K562 (cell line): ENCODE data around the gene FCRL4. TPM values are rescaled to one million over a fixed set of nuclear protein-coding genes. Genes with fewer than 3 reads are reported as not detected.

Experiments used
- ATAC-seq: fragments of 200-7000 bp; cut with Tn5 transposase; 3 replicates; pipeline ENCODE4 v1.9.1; 2020; ENCODE audit warnings: moderate library complexity
- BruUV-seq: library from RNA; stranded (reverse); fragments of 400-500 nt; replicated peaks from 2 replicates; lab custom pipeline; 2021; lab: Mats Ljungman, UMichigan
- CTCF ChIA-PET: fragments of 300-600 bp; formaldehyde crosslinking; extraction: SDS; loops from one replicate; lab custom pipeline; 2021; ENCODE audit warnings: low intra/inter-chr PET ratio; lab: Yijun Ruan, JAX
- POLR2A ChIA-PET: fragments of 300-600, 350-650 bp; sonication (Branson Sonifier 250); formaldehyde crosslinking; extraction: SDS; loops from one replicate; lab custom pipeline; 2021; ENCODE audit warnings: antibody characterized with exemption, inconsistent platforms; lab: Yijun Ruan, JAX
- DNase-seq, 4 experiments: peaks; one replicate each; pipeline versions ENCODE4 v3.0.0 to v3.0.0-alpha.2; 2011 to 2018; ENCODE audit warnings: low spot score in 3 of 4, mixed read lengths in 3 of 4; ENCODE audit errors: extremely low read depth in 1 of 4
- FAIRE-seq: peaks from 2 replicates; lab custom pipeline; 2011; peaks lifted over from hg19 to GRCh38; lab: Jason Lieb, UNC
- H2AFZ ChIP-seq: 2 replicates; pipeline ENCODE4 v1.6.0; 2011; ENCODE audit warnings: low read depth, low read length, control low read depth, inconsistent platforms
- H3K27ac ChIP-seq: fragments of 200-600 bp; 3 replicates; pipeline ENCODE4 v1.8.0; 2011; ENCODE audit warnings: low read depth, mild to moderate bottlenecking, control low read depth, inconsistent platforms, low read length, moderate library complexity, mixed read lengths; ENCODE audit errors: extremely low read depth
- H3K27me3 ChIP-seq, 2 experiments: fragments of 300-600 bp in 1 of 2; 2 replicates in 1 of 2; 3 replicates in 1 of 2; pipeline versions ENCODE4 v1.6.0 to v1.8.0; 2011; ENCODE audit warnings: inconsistent platforms in 2 of 2, low read length in 2 of 2, mild to moderate bottlenecking in 1 of 2, mixed read lengths in 1 of 2, moderate library complexity in 1 of 2; ENCODE audit not compliant: control insufficient read depth in 2 of 2, insufficient read depth in 2 of 2
- H3K36me3 ChIP-seq: fragments of 300-600 bp; 3 replicates; pipeline ENCODE4 v1.8.0; 2011; ENCODE audit warnings: mild to moderate bottlenecking, low read length, inconsistent platforms; ENCODE audit not compliant: control insufficient read depth, insufficient read depth
- H3K4me1 ChIP-seq, 2 experiments: fragments of 200-600 bp in 1 of 2; replicated peaks in 1 of 2; 2 replicates in 1 of 2; 3 replicates in 1 of 2; pipeline versions ENCODE4 v1.5.1 to v1.8.0; 2011; ENCODE audit warnings: inconsistent platforms in 2 of 2, low read length in 2 of 2, mild to moderate bottlenecking in 1 of 2, mixed read lengths in 1 of 2, moderate library complexity in 1 of 2; ENCODE audit not compliant: control insufficient read depth in 2 of 2, insufficient read depth in 2 of 2
- H3K4me2 ChIP-seq: 2 replicates; pipeline ENCODE4 v1.6.1; 2011; ENCODE audit warnings: low read length, control low read depth, inconsistent platforms, mixed read lengths; ENCODE audit not compliant: insufficient read depth
- H3K4me3 ChIP-seq: fragments of 200-600 bp; sonication (generic), shearing (Covaris generic); 2 replicates; pipeline ENCODE4 v1.5.1; 2016; ENCODE audit warnings: control low read depth, inconsistent platforms
- H3K79me2 ChIP-seq: fragments of 200-600 bp; 3 replicates; pipeline ENCODE4 v1.8.0; 2011; ENCODE audit warnings: low read length, inconsistent platforms; ENCODE audit not compliant: control insufficient read depth, insufficient read depth
- H3K9ac ChIP-seq, 2 experiments: 2 replicates each; pipeline versions ENCODE4 v1.6.0 to v1.6.1; 2011; ENCODE audit warnings: low read depth in 2 of 2, low read length in 2 of 2, control low read depth in 1 of 2, inconsistent platforms in 1 of 2, mild to moderate bottlenecking in 1 of 2, mixed read lengths in 1 of 2; ENCODE audit not compliant: insufficient read depth in 1 of 2
- H3K9me1 ChIP-seq: one replicate; pipeline ENCODE4 v1.6.0; 2011; ENCODE audit warnings: inconsistent platforms, mild to moderate bottlenecking, low read length, moderate library complexity; ENCODE audit not compliant: control insufficient read depth, insufficient read depth
- H3K9me3 ChIP-seq: replicated peaks from 2 replicates; pipeline ENCODE4 v1.5.1; 2011; ENCODE audit warnings: low read depth, low read length, inconsistent platforms; ENCODE audit not compliant: control insufficient read depth, insufficient read depth
- H4K20me1 ChIP-seq: replicated peaks from 2 replicates; pipeline ENCODE4 v1.6.1; 2011; ENCODE audit warnings: low read length, inconsistent platforms, mixed read lengths; ENCODE audit not compliant: control insufficient read depth, insufficient read depth
- FOXK2 ChIP-seq, 2 experiments: fragments of 450-650 bp; IDR thresholded peaks in 1 of 2; conservative IDR thresholded peaks in 1 of 2; 2 replicates each; pipeline ENCODE4 v1.6.1; 2016; ENCODE audit warnings: low read depth in 2 of 2, mild to moderate bottlenecking in 1 of 2
- JUNB ChIP-seq: fragments of 450-650 bp; formaldehyde crosslinking; conservative IDR thresholded peaks from 2 replicates; pipeline ENCODE4 v1.4.0; 2020; ENCODE audit warnings: mild to moderate bottlenecking
- NR4A1 ChIP-seq, 2 experiments: fragments of 250-450 bp in 1 of 2; fragments of 450-650 bp in 1 of 2; sonication (Bioruptor Pico) in 1 of 2; IDR thresholded peaks; 2 replicates each; pipeline versions ENCODE4 v1.4.0 to v1.6.1; 2016 to 2020; ENCODE audit warnings: mild to moderate bottlenecking in 2 of 2, missing compliant biosample characterization in 1 of 2, missing genetic modification characterization in 1 of 2, moderate library complexity in 1 of 2
- RBM14 ChIP-seq: fragments of 200-400 bp; formaldehyde crosslinking; IDR thresholded peaks from 2 replicates; pipeline ENCODE4 v1.6.1; 2018; ENCODE audit warnings: low read depth, mild to moderate bottlenecking, low read length, moderate library complexity, borderline replicate concordance; ENCODE audit not compliant: insufficient read depth
- SIN3B ChIP-seq: fragments of 450-650 bp; IDR thresholded peaks from 2 replicates; pipeline ENCODE4 v1.6.1; 2017; ENCODE audit warnings: low read depth, mild to moderate bottlenecking, moderate library complexity
- SMARCB1 ChIP-seq: IDR thresholded peaks from 2 replicates; pipeline ENCODE4 v1.6.1; 2011; ENCODE audit warnings: improper control_type of control experiment, low read depth; ENCODE audit not compliant: insufficient read length
- SREBF2 ChIP-seq: sonication (generic); formaldehyde crosslinking; IDR thresholded peaks from 2 replicates; pipeline ENCODE4 v1.4.0; 2020; ENCODE audit warnings: mild to moderate bottlenecking, missing genetic modification reagents
- ZNF232 ChIP-seq: sonication (generic); formaldehyde crosslinking; IDR thresholded peaks from 2 replicates; pipeline ENCODE4 v1.8.0; 2022; ENCODE audit warnings: mild to moderate bottlenecking, missing genetic modification reagents
- ZNF263 ChIP-seq: sonication (generic); formaldehyde crosslinking; IDR thresholded peaks from 2 replicates; pipeline ENCODE4 v1.8.0; 2022; ENCODE audit warnings: mild to moderate bottlenecking, missing genetic modification reagents, borderline replicate concordance
- WGBS: fragments of 100-300 bp; shearing (Covaris generic); methylation state at CpG from one replicate; pipeline ENCODE4 v1.1.6; 2016; ENCODE audit warnings: low coverage, mixed read lengths; ENCODE audit not compliant: insufficient coverage; ENCODE audit errors: missing lambda C conversion rate; 5-methylcytosine and 5-hydroxymethylcytosine counted together
- in situ Hi-C: fragments of 300-500 bp; cut with MboI; formaldehyde crosslinking; loops from 4 replicates; pipeline ENCODE4 v1.15.0; 2018; ENCODE audit warnings: inconsistent platforms, mixed read lengths
- intact Hi-C: fragments of 100-400 bp; cut with micrococcal nuclease; formaldehyde crosslinking; loops from 2 replicates; pipeline ENCODE4 v1.14.2; 2022
- polyA plus RNA-seq, 8 experiments: library from polyadenylated mRNA; depleted of rRNA in 4 of 8; stranded (reverse) in 5 of 8; unstranded in 3 of 8; fragments of >200 nt; fragmentation: Nextera tagmentation in 2 of 8; fragmentation: Illumina TruSeq in 1 of 8; extraction: Ambion mirVana in 2 of 8; extraction: Trizol in 1 of 8; gene quantifications; 2 replicates each; pipeline versions ENCODE4 v1.2.1 to v1.2.3, GENCODE V29; 2011 to 2014; ENCODE audit warnings: inconsistent platforms in 1 of 8, missing spikeins in 1 of 8
- total RNA-seq, 7 experiments: library from RNA; depleted of rRNA in 6 of 7; stranded (reverse); fragments of >200 nt in 6 of 7; fragmentation: Illumina TruSeq in 2 of 7; extraction: Trizol in 2 of 7; gene quantifications; 2 replicates each; pipeline versions ENCODE4 v1.2.1 to v1.2.3, GENCODE V29; 2011 to 2021; ENCODE audit warnings: low replicate concordance in 1 of 7
- TF ChIP-seq, protein P1 (sequence below): sonication (generic); IDR thresholded peaks from 2 replicates; pipeline ENCODE4 v1.6.1; 2016

Gene FCRL4
- total and polyA plus RNA-seq, 9 of the 15 experiments (the other 6 are each of a cell fraction or from before 2014, with no cell fraction given), result not detected

DNA sequence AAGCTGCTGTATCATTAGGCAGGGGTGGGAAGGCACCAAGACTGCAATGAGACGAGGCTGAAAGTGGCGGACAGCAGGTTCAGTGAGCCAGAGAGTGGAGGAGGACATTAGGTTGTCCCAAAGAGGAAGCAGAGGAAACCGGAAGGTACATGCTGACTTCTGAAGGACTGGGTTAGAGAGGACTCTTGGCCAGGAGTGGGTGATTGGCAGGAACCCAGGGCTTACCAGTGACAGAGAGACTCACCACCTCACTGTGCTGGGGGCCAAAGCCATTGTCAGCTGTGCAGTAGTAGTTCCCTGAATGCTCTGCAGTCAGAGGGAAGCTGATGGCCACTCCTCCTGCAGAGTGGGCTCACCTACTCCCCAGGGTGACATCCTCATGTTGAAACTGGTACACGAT, 41.9 kb upstream of the FCRL4 start:
- Histone ChIP-seq H3K9ac (no peak overlapping the region), H3K27me3 (no peaks in the 10 kb centered on the region; a peak in 1 of 5 replicates), H3K36me3 (no peaks in the 10 kb centered on the region), H3K9me3 (no peaks in the 10 kb centered on the region), H3K4me2 (no peak overlapping the region), H3K79me2 (no peaks in the 10 kb centered on the region), H3K9me1 (no peaks in the 10 kb centered on the region), H3K4me1 (no peaks in the 10 kb centered on the region), H3K4me3 (no peak overlapping the region), H4K20me1 (no peaks in the 10 kb centered on the region), H2AFZ (no peak overlapping the region), H3K27ac (no peak overlapping the region)
- WGBS, result 1% methylated on average over 4 of the region's 4 CpGs
- no TSS peak for BruUV-seq
- in situ Hi-C loops, result no loop called here
- intact Hi-C loops, result no loop called here
- FAIRE-seq (no peak), DNase-seq (no peak), ATAC-seq (no peak)
- no peak for TF ChIP-seq SREBF2
- TF ChIP-seq ZNF263 (CRISPR knock-in tag), result no peak
- no peak for TF ChIP-seq SIN3B
- no peak for TF ChIP-seq NR4A1 (CRISPR knock-in tag; IDR thresholded peaks at IDR 0.05)
- no peak for TF ChIP-seq NR4A1 (tag; IDR thresholded peaks at IDR 0.05)
- TF ChIP-seq JUNB, result no peak
- TF ChIP-seq, protein P1, sequence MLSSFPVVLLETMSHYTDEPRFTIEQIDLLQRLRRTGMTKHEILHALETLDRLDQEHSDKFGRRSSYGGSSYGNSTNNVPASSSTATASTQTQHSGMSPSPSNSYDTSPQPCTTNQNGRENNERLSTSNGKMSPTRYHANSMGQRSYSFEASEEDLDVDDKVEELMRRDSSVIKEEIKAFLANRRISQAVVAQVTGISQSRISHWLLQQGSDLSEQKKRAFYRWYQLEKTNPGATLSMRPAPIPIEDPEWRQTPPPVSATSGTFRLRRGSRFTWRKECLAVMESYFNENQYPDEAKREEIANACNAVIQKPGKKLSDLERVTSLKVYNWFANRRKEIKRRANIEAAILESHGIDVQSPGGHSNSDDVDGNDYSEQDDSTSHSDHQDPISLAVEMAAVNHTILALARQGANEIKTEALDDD, result no peak
- no peak for TF ChIP-seq FOXK2 (conservative IDR thresholded peaks at IDR 0.05 in 1 of 2, IDR thresholded peaks at IDR 0.05 in 1 of 2; ENCODE audit: low read depth in 2 of 2)
- no peak for TF ChIP-seq SMARCB1
- TF ChIP-seq ZNF232, result no peak
- TF ChIP-seq RBM14, result no peak
- ChIA-PET CTCF (no interaction called here), POLR2A (no interaction called here)
